ENCODE results near the gene IL10.

The IL10 gene

DNA sequence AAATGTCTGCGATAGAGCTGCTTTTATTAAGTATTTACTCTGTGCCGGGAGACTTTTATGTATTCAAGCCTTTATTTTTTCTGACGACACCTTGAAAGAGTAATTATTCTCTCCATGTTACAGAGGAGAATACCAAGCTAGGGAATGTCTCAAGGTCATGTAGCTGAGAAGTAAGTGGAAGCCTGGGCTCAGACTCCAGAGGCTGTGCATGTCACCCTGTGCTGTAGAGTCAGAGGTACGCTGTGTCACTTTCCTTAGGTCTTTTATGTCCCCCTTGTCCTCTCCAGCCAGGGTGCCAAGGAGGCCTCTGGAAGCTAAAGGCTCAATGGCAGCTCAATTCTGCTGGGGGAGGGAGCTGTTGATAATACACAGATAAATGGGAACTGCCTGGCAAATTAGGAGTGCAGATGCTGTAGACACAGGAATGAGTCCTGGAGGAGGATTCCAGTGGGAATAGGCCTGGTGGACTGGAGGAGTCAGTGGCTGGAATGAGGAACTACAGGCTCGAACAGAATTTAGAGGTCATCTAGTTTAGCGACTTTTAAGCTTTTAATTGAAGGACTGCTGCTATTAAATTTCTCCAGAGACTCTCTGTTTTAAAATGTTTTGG, 11.0 kb downstream of the IL10 start:
- no peaks in the 10 kb centered on the region for H3K9me3 ChIP-seq (ENCODE audit: control insufficient read depth, low read length)
- peak; percentile 7 for DNase-seq (ENCODE audit: low read depth)
- H3K4me1 ChIP-seq (ENCODE audit: control insufficient read depth, insufficient read depth, low read length) = no peaks in the 10 kb centered on the region
- no peaks in the 10 kb centered on the region for H3K27me3 ChIP-seq (replicated peaks; ENCODE audit: control insufficient read depth, insufficient read depth, low read length)
- H3K36me3 ChIP-seq (ENCODE audit: control insufficient read depth, insufficient read depth, low read length, severe bottlenecking) = no peaks in the 10 kb centered on the region
- no peak overlapping the region for H3K4me3 ChIP-seq (ENCODE audit: low read length)
- no peak overlapping the region for H3K9ac ChIP-seq (ENCODE audit: low read length)

DNA sequence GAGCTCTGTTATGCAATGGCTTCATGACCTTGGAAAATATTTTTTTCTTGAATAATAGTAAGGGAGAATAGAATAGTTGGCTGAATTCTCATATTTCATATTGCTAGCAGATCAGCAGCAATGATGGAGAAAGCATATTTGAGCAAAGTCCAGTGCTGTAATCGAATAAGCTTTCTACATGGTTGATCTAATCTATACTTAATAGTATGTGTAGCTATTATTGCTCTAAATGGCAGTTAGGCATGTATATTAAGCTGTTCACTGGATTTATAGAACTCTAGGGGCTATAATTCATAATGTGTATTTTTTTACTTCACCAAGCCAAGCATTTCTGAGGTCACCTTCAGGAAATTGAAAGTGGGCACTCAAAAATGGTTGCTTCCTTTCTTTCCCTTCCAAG, 11.7 kb downstream of the IL10 start:
- H3K36me3 ChIP-seq (ENCODE audit: control insufficient read depth, insufficient read depth, low read length, severe bottlenecking) = no peaks in the 10 kb centered on the region
- no peak overlapping the region for H3K9ac ChIP-seq (ENCODE audit: low read length)
- H3K9me3 ChIP-seq (ENCODE audit: control insufficient read depth, low read length) = no peaks in the 10 kb centered on the region
- no peaks in the 10 kb centered on the region for H3K27me3 ChIP-seq (replicated peaks; ENCODE audit: control insufficient read depth, insufficient read depth, low read length)
- no peak for DNase-seq (ENCODE audit: low read depth)
- no peak overlapping the region for H3K4me3 ChIP-seq (ENCODE audit: low read length)
- H3K4me1 ChIP-seq (ENCODE audit: control insufficient read depth, insufficient read depth, low read length) = no peaks in the 10 kb centered on the region

DNA sequence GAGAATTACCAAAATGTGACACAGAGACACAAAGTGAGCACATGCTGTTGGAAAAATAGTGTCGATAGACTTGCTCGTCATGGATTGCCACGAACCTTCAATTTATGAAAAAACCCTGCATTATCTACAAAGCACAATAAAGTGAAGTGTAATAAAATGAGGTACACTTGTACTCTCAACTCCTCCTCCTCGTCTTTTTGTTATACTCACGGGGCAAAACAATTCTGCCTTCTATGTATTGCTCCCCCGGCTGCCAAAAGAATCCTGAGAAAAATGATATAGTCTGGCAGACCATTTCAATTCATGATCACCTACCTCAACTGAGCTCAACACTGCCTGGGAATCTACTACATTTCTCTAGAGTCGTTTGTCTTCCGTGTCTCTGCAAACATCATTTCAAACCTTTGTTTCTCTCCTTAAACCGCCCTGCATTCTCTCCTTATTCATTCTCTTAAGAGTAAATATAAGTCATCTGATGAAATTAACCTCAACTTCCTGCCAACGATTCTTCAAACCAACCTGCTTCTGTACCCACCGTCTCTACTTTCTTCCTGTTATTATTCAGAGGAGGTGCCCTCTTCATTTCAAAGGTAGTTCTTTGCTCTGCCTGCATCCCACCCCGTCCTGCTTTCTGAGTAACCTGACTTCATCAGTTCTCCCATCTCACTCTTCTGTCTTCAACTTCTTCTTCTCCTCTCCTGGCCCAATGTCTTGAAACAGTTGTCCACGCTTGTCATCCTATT, 14.6 kb downstream of the IL10 start:
- Histone ChIP-seq H3K27me3 (replicated peaks; ENCODE audit: control insufficient read depth, insufficient read depth, low read length) (no peaks in the 10 kb centered on the region), H3K4me1 (ENCODE audit: control insufficient read depth, insufficient read depth, low read length) (peaks cover 23% of the 10 kb centered on the region), H3K36me3 (ENCODE audit: control insufficient read depth, insufficient read depth, low read length, severe bottlenecking) (no peaks in the 10 kb centered on the region), H3K9me3 (ENCODE audit: control insufficient read depth, low read length) (no peaks in the 10 kb centered on the region), H3K9ac (ENCODE audit: low read length) (no peak overlapping the region), H3K4me3 (ENCODE audit: low read length) (no peak overlapping the region)
- DNase-seq (ENCODE audit: low read depth) = no peak

DNA sequence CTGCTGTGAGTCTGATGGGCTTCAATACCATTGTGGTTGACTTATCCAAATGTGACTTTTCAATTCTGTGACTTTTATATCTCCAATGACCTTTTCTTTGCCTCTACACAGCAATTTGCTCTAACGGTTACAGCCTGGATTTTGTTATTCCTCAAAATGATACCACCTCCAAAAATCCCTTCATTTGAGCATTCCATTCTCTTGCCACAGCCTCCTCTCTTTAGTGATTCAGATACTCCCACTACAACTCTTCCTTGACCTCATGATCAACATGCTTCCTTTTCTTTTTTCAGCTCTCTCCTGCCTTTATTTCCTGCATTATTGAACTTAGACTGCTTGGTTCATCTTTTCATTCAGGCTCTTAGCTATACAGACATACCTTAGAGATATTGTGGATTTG, 18.3 kb downstream of the IL10 start:
- Histone ChIP-seq H3K36me3 (ENCODE audit: control insufficient read depth, insufficient read depth, low read length, severe bottlenecking) (no peaks in the 10 kb centered on the region), H3K9me3 (ENCODE audit: control insufficient read depth, low read length) (no peaks in the 10 kb centered on the region), H3K4me1 (ENCODE audit: control insufficient read depth, insufficient read depth, low read length) (peaks cover 42% of the 10 kb centered on the region), H3K9ac (ENCODE audit: low read length) (no peak overlapping the region), H3K27me3 (replicated peaks; ENCODE audit: control insufficient read depth, insufficient read depth, low read length) (no peaks in the 10 kb centered on the region), H3K4me3 (ENCODE audit: low read length) (no peak overlapping the region)
- DNase-seq (ENCODE audit: low read depth) = peak; percentile 67

DNA sequence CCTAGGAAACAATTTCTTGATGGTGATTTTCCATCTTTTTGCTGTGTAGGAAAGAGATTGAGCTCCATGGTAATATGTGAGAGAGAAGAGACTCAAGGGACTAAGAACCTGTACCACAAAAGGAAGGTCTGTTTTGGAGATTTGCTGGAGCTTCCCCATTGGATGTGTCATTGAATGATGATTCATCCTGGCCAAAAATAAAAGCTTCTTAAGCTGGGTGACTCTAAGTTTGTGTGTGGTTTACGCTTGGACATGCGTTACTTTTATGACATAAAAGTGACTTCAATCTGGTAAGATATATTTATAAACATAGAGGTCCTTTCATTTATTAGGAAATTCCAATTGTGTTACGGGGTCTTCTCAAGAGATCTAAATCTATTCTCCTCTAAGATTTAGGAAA, 19.2 kb downstream of the IL10 start:
- H3K4me3 ChIP-seq (ENCODE audit: low read length) = no peak overlapping the region
- DNase-seq (ENCODE audit: low read depth) = peak; percentile 9
- H3K27me3 ChIP-seq (replicated peaks; ENCODE audit: control insufficient read depth, insufficient read depth, low read length) = no peaks in the 10 kb centered on the region
- no peaks in the 10 kb centered on the region for H3K9me3 ChIP-seq (ENCODE audit: control insufficient read depth, low read length)
- peaks cover 51% of the 10 kb centered on the region for H3K4me1 ChIP-seq (ENCODE audit: control insufficient read depth, insufficient read depth, low read length)
- no peaks in the 10 kb centered on the region for H3K36me3 ChIP-seq (ENCODE audit: control insufficient read depth, insufficient read depth, low read length, severe bottlenecking)
- H3K9ac ChIP-seq (ENCODE audit: low read length) = no peak overlapping the region

DNA sequence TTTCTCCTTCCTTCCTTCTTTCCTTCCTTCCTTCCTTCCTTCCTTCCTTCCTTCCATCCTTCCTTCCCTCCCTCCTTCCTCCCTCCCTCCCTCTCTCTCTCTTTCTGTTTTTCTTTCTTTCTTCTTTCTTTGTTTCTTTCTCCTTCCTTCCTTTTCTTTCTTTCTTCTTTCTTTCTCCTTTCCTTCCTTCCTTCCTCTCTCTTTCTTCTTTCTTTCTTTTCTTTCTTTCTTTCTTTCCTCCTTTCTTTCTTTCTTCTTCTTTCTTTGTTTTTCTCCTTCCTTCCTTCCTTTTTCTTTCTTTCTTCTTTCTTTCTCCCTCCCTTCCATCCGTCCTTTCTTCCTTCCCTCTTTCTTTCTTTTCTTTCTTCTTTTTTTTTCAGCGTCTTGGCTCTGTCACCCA, 19.8 kb downstream of the IL10 start:
- no peak overlapping the region for H3K9ac ChIP-seq (ENCODE audit: low read length)
- no peak for DNase-seq (ENCODE audit: low read depth)
- H3K4me1 ChIP-seq (ENCODE audit: control insufficient read depth, insufficient read depth, low read length) = peaks cover 54% of the 10 kb centered on the region
- H3K9me3 ChIP-seq (ENCODE audit: control insufficient read depth, low read length) = no peaks in the 10 kb centered on the region
- H3K4me3 ChIP-seq (ENCODE audit: low read length) = no peak overlapping the region
- H3K36me3 ChIP-seq (ENCODE audit: control insufficient read depth, insufficient read depth, low read length, severe bottlenecking) = no peaks in the 10 kb centered on the region
- no peaks in the 10 kb centered on the region for H3K27me3 ChIP-seq (replicated peaks; ENCODE audit: control insufficient read depth, insufficient read depth, low read length)

DNA sequence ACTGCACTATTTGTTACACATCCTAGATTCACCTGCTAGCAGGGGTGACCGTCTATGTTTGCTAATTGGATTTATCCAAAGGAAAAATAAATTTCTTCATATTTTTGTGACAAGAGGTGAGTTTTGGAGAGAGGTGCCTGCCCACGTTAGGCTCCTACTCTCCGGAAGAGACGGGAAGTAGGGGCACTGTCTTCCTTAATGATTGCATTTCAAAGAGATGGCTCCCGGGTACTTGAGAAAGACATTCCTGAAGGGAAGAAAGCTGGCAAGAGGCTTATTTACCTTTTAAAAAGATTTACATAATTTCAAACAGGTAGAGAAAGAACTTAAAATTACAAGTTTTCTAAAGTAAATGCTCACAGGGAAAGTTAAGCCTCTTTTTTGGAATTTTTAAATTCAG, 20.4 kb downstream of the IL10 start:
- Histone ChIP-seq H3K4me3 (ENCODE audit: low read length) (no peak overlapping the region), H3K27me3 (replicated peaks; ENCODE audit: control insufficient read depth, insufficient read depth, low read length) (no peaks in the 10 kb centered on the region), H3K9ac (ENCODE audit: low read length) (no peak overlapping the region), H3K36me3 (ENCODE audit: control insufficient read depth, insufficient read depth, low read length, severe bottlenecking) (no peaks in the 10 kb centered on the region), H3K9me3 (ENCODE audit: control insufficient read depth, low read length) (no peaks in the 10 kb centered on the region), H3K4me1 (ENCODE audit: control insufficient read depth, insufficient read depth, low read length) (peaks cover 54% of the 10 kb centered on the region)
- no peak for DNase-seq (ENCODE audit: low read depth)

DNA sequence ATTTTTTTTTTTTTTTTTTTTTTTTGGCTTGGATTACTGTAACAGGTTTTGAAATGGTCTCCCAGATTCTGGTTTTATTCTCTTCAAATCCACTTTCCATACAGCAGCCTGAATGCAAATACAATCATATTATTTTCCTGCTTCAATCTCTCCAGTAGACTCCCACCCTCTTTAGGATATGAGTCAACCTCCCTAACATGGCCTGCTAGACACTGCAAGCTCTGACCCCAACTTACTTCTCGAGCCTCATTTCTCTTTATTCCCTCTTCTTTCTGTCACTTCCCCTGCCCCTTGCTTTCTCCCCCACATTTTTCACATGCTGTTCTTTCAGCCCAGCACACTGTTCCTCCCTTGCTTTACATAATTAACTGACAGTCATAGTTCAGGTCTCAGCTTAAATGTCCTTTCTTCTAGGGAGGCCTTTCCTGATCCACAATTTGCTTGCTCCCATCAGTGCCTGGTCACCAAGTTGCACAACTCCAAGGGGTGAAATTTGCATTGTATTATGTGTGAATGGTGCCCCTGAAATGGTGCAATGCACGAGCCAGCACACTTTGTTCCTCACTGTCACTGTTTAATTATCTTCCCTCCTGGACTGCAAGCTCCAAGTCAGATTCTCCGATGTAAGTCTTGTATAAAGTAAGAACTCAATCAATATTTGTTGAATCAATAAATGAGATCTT, 23.8 kb downstream of the IL10 start:
- Histone ChIP-seq H3K9ac (ENCODE audit: low read length) (peak overlapping the region; percentile 7), H3K36me3 (ENCODE audit: control insufficient read depth, insufficient read depth, low read length, severe bottlenecking) (no peaks in the 10 kb centered on the region), H3K27me3 (replicated peaks; ENCODE audit: control insufficient read depth, insufficient read depth, low read length) (no peaks in the 10 kb centered on the region), H3K4me3 (ENCODE audit: low read length) (no peak overlapping the region), H3K9me3 (ENCODE audit: control insufficient read depth, low read length) (no peaks in the 10 kb centered on the region), H3K4me1 (ENCODE audit: control insufficient read depth, insufficient read depth, low read length) (peaks cover 37% of the 10 kb centered on the region)
- DNase-seq (ENCODE audit: low read depth) = no peak

DNA sequence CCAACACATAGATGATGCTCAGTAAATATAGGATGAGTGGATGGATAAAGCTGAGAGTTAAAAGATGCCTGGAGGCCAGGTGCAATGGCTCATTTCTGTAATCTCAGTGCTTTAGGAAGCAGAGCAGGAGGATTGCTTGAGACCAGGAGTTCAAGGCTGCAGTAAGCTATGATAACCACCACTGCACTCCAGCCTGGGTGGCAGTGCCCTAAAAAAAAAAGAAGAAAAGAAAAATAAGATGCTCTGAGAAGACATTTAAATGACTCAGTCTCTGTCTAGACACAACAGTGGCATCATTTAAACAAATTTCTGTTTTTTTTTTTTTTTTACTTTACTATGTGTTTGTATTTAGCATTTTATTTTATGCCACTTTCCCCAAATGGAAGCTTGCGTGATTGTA, 27.0 kb downstream of the IL10 start:
- no peak overlapping the region for H3K4me3 ChIP-seq (ENCODE audit: low read length)
- no peaks in the 10 kb centered on the region for H3K9me3 ChIP-seq (ENCODE audit: control insufficient read depth, low read length)
- H3K36me3 ChIP-seq (ENCODE audit: control insufficient read depth, insufficient read depth, low read length, severe bottlenecking) = no peaks in the 10 kb centered on the region
- no peaks in the 10 kb centered on the region for H3K27me3 ChIP-seq (replicated peaks; ENCODE audit: control insufficient read depth, insufficient read depth, low read length)
- H3K9ac ChIP-seq (ENCODE audit: low read length) = no peak overlapping the region
- DNase-seq (ENCODE audit: low read depth) = no peak
- H3K4me1 ChIP-seq (ENCODE audit: control insufficient read depth, insufficient read depth, low read length) = peaks cover 25% of the 10 kb centered on the region

DNA sequence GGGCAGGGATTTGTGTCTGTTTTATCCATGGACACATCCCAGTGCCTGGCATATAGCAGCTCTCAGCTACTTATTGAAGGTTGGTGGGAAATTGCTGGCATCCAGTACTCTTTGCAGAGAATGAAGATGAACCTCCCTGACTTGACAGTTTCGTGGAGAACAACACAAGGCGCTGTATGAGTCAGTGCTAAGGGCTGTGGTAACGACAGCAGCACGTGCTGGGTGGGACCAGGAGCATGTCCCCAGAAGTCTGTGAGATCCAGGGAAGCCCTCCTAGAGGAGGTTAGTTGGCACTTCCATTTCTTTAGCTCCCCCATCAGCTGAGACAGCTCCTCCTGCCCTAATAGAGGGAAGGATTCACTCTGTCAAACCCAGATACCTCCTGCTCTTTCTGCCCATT, 27.6 kb downstream of the IL10 start:
- Histone ChIP-seq H3K9ac (ENCODE audit: low read length) (no peak overlapping the region), H3K4me3 (ENCODE audit: low read length) (no peak overlapping the region)

DNA sequence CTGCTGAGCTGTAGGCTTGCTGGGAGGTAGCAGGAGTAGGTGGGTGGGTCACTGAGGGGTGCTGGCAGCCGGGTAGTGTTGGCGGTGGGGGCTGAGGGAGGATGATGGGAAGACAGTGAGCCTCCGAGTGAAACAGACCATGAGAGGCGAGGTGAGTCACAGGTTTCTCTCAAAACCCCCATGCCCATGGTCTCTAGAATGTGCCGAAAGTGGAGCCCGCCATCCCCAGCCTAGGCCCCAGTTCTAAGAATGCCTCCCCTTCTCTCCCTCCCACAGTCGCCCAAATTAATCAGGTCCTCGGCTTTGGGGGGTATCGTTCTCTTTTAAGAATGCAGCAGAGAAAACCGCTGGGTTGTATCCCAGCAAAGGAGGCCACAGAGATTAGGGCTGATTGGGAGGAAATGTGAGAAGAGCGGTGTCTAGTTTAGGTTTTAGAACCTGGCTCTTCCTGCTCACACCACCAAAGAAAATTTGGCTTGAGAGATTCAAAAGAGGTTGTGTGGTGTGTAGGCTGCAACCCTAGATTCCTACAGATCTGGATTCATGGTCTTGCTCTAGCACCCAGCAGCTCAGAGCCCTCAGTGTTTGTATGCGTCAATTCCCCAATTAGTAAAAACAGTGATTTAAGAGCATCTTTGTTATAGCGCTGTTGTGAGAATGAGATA, 29.4 kb downstream of the IL10 start:
- Histone ChIP-seq H3K27me3 (replicated peaks; ENCODE audit: control insufficient read depth, insufficient read depth, low read length) (no peaks in the 10 kb centered on the region), H3K9me3 (ENCODE audit: control insufficient read depth, low read length) (no peaks in the 10 kb centered on the region), H3K4me3 (ENCODE audit: low read length) (no peak overlapping the region), H3K36me3 (ENCODE audit: control insufficient read depth, insufficient read depth, low read length, severe bottlenecking) (no peaks in the 10 kb centered on the region), H3K9ac (ENCODE audit: low read length) (no peak overlapping the region), H3K4me1 (ENCODE audit: control insufficient read depth, insufficient read depth, low read length) (peaks cover 5% of the 10 kb centered on the region)
- DNase-seq (ENCODE audit: low read depth) = no peak

More for the DNA sequence above, 27.6 kb downstream of the IL10 start:
- no peaks in the 10 kb centered on the region for H3K36me3 ChIP-seq (ENCODE audit: control insufficient read depth, insufficient read depth, low read length, severe bottlenecking)
- DNase-seq (ENCODE audit: low read depth) = no peak
- no peaks in the 10 kb centered on the region for H3K9me3 ChIP-seq (ENCODE audit: control insufficient read depth, low read length)
- peaks cover 19% of the 10 kb centered on the region for H3K4me1 ChIP-seq (ENCODE audit: control insufficient read depth, insufficient read depth, low read length)
- no peaks in the 10 kb centered on the region for H3K27me3 ChIP-seq (replicated peaks; ENCODE audit: control insufficient read depth, insufficient read depth, low read length)
